ENCODE data around the gene MFAP3L.

DNA sequence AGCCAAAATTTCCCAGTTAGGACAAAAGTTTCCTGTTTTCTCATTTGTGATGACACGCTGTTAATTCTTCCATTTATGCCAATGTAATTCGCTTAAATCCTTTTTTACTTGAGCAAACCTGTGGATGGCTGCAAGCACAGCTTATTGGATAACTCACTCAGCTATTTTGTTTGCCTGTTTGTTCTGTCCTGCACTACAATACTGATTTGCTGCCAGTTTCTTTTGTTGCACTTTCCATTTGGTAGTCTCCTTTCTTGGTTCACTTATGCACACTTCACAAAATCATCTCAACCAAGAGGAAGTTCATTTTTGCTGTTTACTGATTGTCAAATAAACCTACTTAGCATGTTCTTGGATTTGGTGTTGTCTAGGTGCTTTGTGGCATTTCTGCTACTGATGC is 40.3 kb downstream of the MFAP3L start:
- TF ChIP-seq CTCF (IDR thresholded peaks at IDR 0.05) (no peak), POLR2AphosphoS5 (IDR thresholded peaks at IDR 0.05) (no peak)
